ENCODE measurements around the gene NRAP.

- no peak for TF ChIP-seq POLR2A (IDR thresholded peaks at IDR 0.05; ENCODE audit: low read length)
- TF ChIP-seq GATA1 (IDR thresholded peaks at IDR 0.05; ENCODE audit: low read depth, low read length), result no peak
These were observed 108.1 kb downstream of the NRAP start for GRCh38 chr10:113555751-113556150.
